Loucy (cell line): ENCODE results near the gene RGS7BP.

Experiments
- H2AFZ ChIP-seq: fragments of 200-600 bp; sonication (generic); 2 replicates; pipeline ENCODE4 v1.6.0; 2016; ENCODE audit warnings: antibody characterized with exemption, mild to moderate bottlenecking, low read length, moderate library complexity
- H3F3A ChIP-seq: fragments of 200-600 bp; 2 replicates; pipeline ENCODE4 v1.6.0; 2016; ENCODE audit warnings: antibody characterized with exemption, low read depth, mild to moderate bottlenecking
- H3K27me3 ChIP-seq: fragments of 200-600 bp; sonication (generic); 2 replicates; pipeline ENCODE4 v1.6.1; 2014; ENCODE audit warnings: low read length, mild to moderate bottlenecking; ENCODE audit not compliant: insufficient read depth, poor library complexity, severe bottlenecking
- H3K36me3 ChIP-seq: fragments of 200-600 bp; sonication (generic); 2 replicates; pipeline ENCODE4 v1.6.1; 2016; ENCODE audit warnings: low read length; ENCODE audit not compliant: insufficient read depth
- H3K4me1 ChIP-seq: fragments of 200-600 bp; sonication (generic); 2 replicates; pipeline ENCODE4 v1.5.1; 2014; ENCODE audit warnings: low read length, mild to moderate bottlenecking; ENCODE audit not compliant: insufficient read depth, poor library complexity, severe bottlenecking
- H3K4me2 ChIP-seq: fragments of 200-600 bp; sonication (generic); 2 replicates; pipeline ENCODE4 v1.6.0; 2014; ENCODE audit warnings: antibody characterized with exemption, low read length, low read depth, mild to moderate bottlenecking; ENCODE audit not compliant: poor library complexity, severe bottlenecking
- H3K4me3 ChIP-seq: fragments of 200-600 bp; sonication (generic); 2 replicates; pipeline ENCODE4 v1.5.1; 2014; ENCODE audit warnings: low read length, mild to moderate bottlenecking, mixed read lengths; ENCODE audit not compliant: poor library complexity, severe bottlenecking
- H3K79me2 ChIP-seq: fragments of 200-600 bp; sonication (generic); 2 replicates; pipeline ENCODE4 v1.6.1; 2014; ENCODE audit warnings: low read length; ENCODE audit not compliant: insufficient read depth
- H3K9ac ChIP-seq: fragments of 200-600 bp; sonication (generic); 2 replicates; pipeline ENCODE4 v1.6.0; 2014; ENCODE audit warnings: mild to moderate bottlenecking, low read depth, low read length, moderate library complexity; ENCODE audit not compliant: poor library complexity, severe bottlenecking
- H3K9me2 ChIP-seq: fragments of 200-600 bp; sonication (generic); replicated peaks from 2 replicates; pipeline ENCODE4 v1.6.1; 2016; ENCODE audit warnings: low read depth, low read length, mixed read lengths
- H3K9me3 ChIP-seq: fragments of 200-600 bp; sonication (generic); 2 replicates; pipeline ENCODE4 v1.6.1; 2014; ENCODE audit warnings: mild to moderate bottlenecking, antibody characterized with exemption, low read length, low read depth; ENCODE audit not compliant: insufficient read depth
- H4K20me1 ChIP-seq: fragments of 200-600 bp; sonication (generic); 2 replicates; pipeline ENCODE4 v1.6.0; 2014; ENCODE audit warnings: antibody characterized with exemption, low read length, mild to moderate bottlenecking; ENCODE audit not compliant: insufficient read depth, poor library complexity, severe bottlenecking
- EZH2phosphoT487 ChIP-seq: fragments of 200-600 bp; IDR thresholded peaks from 2 replicates; pipeline ENCODE4 v1.6.1; 2018; ENCODE audit warnings: antibody characterized with exemption, mild to moderate bottlenecking, moderate library complexity, borderline replicate concordance
- TF ChIP-seq, protein P1 (sequence below): fragments of 200-600 bp; sonication (generic); conservative IDR thresholded peaks from 2 replicates; pipeline ENCODE4 v1.5.1; 2014; ENCODE audit warnings: mild to moderate bottlenecking, antibody characterized with exemption, low read length

Gene RGS7BP

GRCh38 chr5:64644831-64645230 is 139.0 kb downstream of the RGS7BP start:
- Histone ChIP-seq H2AFZ (no peak overlapping the region), H3F3A (no peaks in the 10 kb centered on the region)

DNA sequence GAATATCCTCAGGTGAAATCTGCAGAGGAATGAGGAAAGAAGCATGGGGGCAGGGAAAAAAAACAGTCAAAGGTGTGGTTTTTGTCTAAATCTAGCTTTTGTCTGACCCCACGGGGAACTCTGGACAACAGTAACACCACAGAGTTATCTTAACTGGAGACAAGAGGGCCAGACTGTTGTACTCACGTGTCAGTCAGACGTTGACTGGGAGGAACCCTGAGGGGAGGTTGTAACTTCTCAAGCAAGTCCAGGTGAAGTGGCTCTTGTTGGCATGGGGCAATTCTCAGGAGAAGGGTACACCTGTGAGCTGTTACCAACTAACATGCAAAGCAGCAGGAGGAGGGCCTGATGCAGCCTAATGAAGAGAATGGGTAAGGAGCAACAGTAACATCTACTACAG is 140.4 kb downstream of the RGS7BP start:
- Histone ChIP-seq H3K9me3 (no peaks in the 10 kb centered on the region), H4K20me1 (no peaks in the 10 kb centered on the region), H2AFZ (no peak overlapping the region)

More at GRCh38 chr5:64644831-64645230, 139.0 kb downstream of the RGS7BP start:
- TF ChIP-seq EZH2phosphoT487: no peak
- TF ChIP-seq, protein P1, sequence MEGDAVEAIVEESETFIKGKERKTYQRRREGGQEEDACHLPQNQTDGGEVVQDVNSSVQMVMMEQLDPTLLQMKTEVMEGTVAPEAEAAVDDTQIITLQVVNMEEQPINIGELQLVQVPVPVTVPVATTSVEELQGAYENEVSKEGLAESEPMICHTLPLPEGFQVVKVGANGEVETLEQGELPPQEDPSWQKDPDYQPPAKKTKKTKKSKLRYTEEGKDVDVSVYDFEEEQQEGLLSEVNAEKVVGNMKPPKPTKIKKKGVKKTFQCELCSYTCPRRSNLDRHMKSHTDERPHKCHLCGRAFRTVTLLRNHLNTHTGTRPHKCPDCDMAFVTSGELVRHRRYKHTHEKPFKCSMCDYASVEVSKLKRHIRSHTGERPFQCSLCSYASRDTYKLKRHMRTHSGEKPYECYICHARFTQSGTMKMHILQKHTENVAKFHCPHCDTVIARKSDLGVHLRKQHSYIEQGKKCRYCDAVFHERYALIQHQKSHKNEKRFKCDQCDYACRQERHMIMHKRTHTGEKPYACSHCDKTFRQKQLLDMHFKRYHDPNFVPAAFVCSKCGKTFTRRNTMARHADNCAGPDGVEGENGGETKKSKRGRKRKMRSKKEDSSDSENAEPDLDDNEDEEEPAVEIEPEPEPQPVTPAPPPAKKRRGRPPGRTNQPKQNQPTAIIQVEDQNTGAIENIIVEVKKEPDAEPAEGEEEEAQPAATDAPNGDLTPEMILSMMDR: no peak
- Histone ChIP-seq H3K36me3 (no peaks in the 10 kb centered on the region), H4K20me1 (no peaks in the 10 kb centered on the region), H3K79me2 (no peaks in the 10 kb centered on the region), H3K27me3 (no peaks in the 10 kb centered on the region), H3K9me3 (no peaks in the 10 kb centered on the region), H3K4me2 (no peak overlapping the region), H3K4me3 (no peak overlapping the region), H3K4me1 (no peaks in the 10 kb centered on the region), H3K9ac (no peak overlapping the region), H3K9me2 (no peaks in the 10 kb centered on the region)

DNA sequence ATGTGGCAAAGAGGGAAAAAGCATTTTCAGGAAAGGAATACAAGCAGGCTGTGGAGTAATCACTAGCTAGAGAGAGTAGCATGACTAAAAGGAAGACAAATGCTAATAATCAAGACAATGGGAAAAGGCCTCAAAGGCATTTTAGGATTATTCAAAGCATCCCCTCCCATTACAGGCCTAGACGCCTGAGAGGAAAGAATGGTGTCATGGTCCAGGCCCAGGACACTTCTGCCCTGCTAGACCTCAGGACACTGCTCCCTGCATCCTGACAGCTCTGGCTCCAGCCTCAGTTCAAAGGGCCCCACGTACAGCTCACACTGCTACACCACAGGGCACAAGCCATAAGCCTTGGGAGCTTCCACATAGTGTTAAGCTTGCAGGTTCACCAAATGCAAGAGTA is 143.7 kb downstream of the RGS7BP start:
- Histone ChIP-seq H3F3A (no peaks in the 10 kb centered on the region), H4K20me1 (no peaks in the 10 kb centered on the region), H3K9me2 (no peaks in the 10 kb centered on the region), H3K27me3 (no peaks in the 10 kb centered on the region), H3K79me2 (no peaks in the 10 kb centered on the region), H2AFZ (no peak overlapping the region), H3K4me1 (no peaks in the 10 kb centered on the region), H3K9me3 (no peaks in the 10 kb centered on the region), H3K4me2 (no peak overlapping the region), H3K9ac (no peak overlapping the region), H3K4me3 (no peak overlapping the region), H3K36me3 (no peaks in the 10 kb centered on the region)
- no peak for TF ChIP-seq EZH2phosphoT487
- TF ChIP-seq, protein P1: no peak

More for the DNA sequence above, 140.4 kb downstream of the RGS7BP start:
- Histone ChIP-seq H3K36me3 (no peaks in the 10 kb centered on the region), H3K4me1 (no peaks in the 10 kb centered on the region), H3K9ac (no peak overlapping the region), H3K9me2 (no peaks in the 10 kb centered on the region), H3F3A (no peaks in the 10 kb centered on the region), H3K4me3 (no peak overlapping the region), H3K4me2 (no peak overlapping the region), H3K27me3 (no peaks in the 10 kb centered on the region), H3K79me2 (no peaks in the 10 kb centered on the region)
- TF ChIP-seq EZH2phosphoT487: no peak
- TF ChIP-seq, protein P1: no peak
